Lung microvascular endothelial cell (primary cell): Measurements from ENCODE around the gene CST4. TPM values are rescaled to one million over a fixed set of nuclear protein-coding genes. Genes with fewer than 3 reads are reported as not detected.
"Not testable (repeated sequence)": the region's sequence is repeated elsewhere in the genome, so short reads cannot be mapped to it uniquely, and the experiment has no call there.

Experiments used
- DNase-seq, 2 donors: peaks; one replicate each; pipeline versions ENCODE4 v3.0.0 to v3.0.0-alpha.2; 2010; ENCODE audit warnings: low read depth in 2 of 2
- total RNA-seq: library from RNA; depleted of rRNA; stranded (reverse); fragments of >200 nt; gene quantifications from 2 replicates; pipeline ENCODE4 v1.2.1, GENCODE V29; 2014

CST4 gene, protein sequence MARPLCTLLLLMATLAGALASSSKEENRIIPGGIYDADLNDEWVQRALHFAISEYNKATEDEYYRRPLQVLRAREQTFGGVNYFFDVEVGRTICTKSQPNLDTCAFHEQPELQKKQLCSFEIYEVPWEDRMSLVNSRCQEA
- total RNA-seq, result not detected in 2 replicates

DNA sequence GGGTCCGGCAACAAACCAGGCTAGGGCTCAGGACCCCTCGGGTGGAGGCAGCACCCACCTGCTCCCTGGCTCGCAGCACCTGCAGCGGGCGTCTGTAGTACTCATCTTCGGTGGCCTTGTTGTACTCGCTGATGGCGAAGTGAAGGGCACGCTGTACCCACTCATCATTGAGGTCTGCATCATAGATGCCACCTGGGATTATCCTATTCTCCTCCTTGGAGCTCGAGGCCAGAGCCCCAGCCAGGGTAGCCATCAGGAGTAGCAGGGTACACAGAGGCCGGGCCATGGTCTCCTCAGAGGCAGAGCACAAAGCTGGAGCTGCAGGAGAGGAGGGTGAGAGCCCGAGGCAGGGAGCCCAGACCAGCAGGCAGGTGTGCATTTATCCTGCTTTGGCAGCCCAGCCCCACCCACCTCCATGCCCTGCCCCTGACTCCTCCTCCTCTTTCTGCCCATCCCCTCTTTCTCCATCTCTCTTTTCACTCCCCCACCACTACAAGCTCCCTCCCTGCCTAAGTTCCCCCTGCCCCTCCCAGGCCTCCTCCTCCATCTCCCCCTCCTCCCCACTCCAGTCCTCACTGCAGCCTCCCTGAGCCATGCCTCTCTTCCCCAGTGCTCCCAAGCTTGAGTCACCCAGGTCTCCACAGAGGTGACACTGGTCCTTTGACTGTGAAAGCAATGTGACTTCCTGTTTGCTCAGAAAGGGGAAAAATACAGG, at the start of gene CST4:
Gene CST4 (minus strand): TSS at position 355 of the 715 bp plus-strand sequence. CDS start 69 bp downstream, at position 286.
- DNase-seq, result not testable (repeated sequence)

DNA sequence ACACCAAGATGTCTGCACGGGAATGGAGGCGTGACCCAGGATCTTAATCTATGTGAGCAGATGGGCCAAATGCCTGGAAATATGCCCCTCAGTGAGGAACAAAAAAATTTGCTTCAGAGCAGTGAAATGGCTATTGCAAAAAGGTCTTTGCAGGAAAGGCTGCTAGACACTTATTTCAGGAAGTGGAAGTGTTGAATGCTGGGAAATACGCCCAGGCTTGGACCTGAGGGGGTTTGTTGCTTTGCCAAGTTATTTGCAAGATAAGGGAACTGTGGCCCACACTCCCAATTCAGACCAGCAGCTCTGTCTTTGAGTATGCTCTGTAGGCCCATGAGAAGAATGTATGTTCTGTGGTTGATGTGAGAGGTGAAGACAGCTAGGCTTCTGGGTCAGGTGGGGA, 46.6 kb upstream of the CST4 start:
- not testable (repeated sequence) for DNase-seq

DNA sequence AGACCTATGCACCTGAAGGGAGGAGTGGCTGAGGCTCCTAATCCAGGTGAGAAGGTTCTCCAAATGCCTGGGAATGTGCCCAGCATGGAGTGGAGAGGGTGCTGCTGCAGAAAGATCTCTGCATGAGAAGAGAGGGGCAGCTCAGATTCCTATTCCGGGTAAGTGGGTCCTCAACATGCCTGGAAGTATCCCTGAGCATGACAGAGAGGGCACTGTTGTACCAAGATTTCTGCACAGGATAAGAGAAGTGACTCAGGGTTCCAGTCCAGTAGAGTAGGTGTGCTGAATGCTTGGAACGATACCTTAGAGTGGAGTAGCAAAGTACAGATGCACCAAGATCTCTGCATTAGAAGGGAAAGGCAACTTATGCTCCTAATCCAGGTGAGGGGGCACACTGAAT, 46.1 kb upstream of the CST4 start:
- DNase-seq, result not testable (repeated sequence)

DNA sequence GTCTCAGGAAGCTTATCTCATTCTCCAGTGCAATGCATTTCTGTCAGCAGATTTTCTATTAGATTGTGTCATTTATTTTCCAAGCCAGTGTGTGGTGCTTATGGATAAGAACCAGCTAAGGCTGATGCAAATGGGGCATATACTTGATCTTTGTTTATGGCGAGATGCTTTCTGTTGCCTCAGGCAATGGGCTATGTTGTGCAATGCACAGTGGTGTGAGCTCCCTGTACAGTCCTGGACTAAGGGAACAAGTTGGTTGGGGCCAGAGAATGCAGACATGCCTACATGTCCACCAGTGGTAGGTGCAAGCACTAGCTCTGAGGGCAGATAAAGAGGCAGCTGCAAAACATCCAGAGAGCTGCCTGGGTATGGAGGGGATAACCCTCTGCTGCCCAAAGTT, 45.6 kb upstream of the CST4 start:
- not testable (repeated sequence) for DNase-seq

DNA sequence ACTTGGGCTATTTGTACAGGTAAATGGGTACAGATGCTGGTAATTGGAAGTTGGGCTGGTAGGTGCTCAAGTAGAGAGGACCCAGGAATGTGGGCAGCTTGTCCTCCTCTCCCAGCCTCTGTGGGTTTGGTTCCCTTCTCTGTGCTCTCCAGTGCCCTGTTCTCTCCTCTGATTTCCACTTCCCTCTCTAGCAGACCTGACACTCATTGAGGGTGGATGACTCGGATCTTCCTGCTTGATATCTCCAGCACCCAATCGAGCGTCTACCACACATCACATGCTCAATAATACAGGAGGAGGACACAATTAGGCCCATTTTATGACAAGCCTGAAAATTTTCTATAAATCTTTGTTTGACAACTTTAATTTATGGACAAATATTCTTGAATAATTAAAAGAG, 38.2 kb upstream of the CST4 start:
- DNase-seq, result peak in 1 of 2 donors; percentile 29

DNA sequence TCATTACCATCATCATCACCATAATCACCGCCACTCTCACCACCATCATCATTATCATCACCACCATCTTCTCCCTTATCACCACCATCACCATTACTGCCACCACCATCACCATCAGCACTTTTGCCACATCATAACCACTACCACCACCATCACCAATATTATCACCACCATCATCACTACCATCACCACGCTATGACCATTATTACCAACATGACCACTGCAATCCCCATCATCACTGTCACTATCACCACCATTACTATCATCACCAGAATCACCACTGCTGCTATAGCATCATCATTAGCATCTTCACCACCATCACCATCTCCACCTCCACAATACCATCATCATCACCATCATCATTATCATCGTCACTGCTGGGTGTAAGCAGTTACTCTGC, 36.3 kb upstream of the CST4 start:
- no peak for DNase-seq

DNA sequence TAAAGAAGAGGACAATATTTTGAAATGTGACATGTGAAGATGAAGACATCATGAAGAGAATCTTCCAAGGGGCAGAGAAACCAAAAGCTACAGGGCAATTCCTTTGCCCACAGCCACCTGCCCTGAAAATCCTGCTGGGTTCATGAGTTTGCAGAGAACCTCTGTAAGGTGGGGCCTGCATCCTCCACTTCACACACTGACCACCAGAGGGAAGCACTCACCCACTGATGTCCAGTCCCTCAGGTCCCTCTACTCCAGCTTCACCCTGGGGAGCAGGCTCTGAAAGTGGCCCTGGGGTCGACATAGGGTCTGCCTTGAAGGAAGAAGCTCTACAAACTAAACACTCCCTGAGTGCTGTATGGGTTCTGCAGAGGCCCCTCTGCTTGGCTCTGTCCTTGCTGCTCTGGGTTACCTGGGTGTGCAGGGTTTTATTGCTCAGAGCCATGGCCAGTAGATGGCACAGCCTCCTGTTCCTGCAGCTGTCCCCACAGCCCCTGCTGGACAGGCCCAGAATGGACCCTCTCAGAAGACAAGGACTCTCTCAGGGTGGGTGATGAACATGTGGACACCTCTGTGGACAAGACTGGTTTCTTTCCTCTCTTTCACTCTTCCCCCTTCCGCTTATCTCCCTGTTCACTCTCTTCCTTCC, 34.9 kb upstream of the CST4 start:
- DNase-seq, result peak; percentile 29 to 56

DNA sequence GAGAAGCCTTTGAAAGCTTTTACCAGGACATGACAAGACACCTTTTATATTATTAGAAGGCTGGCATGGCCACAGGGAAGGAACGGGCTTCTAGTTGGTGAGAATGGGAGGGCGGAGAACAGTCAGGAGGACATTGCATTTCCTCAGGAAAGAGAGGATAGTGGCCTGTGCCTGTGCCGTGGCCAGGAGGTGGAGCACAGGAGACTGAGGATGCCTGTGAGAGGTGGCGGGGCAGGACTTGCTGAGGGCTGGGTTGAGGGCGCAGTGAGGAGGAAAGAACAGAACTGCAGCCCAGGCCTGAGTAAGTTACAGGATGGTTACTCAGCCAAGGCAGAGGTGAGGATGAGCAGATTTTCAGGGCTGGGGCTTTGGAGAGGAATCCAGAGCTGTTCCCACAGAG, 34.0 kb upstream of the CST4 start:
- DNase-seq, result not testable (repeated sequence)

DNA sequence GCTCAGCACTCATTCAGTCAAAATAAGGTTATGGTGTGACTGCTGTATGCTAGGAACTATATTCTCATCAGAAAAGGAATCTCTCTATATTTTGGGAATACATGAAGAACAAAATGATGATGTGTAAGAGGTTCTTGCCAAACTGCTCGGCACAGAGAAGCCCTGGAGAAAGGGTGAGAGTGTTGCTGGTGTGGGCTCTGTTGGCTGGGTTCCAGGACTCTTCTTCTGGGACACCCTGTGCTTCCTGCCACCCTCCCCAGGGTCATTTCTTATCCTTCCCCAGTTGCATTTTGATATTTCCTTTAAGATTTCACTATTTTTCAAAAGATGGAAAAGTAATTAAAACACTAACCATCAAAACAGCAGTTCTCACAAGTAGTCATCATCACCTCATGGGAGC, 33.1 kb upstream of the CST4 start:
- DNase-seq, result no peak

DNA sequence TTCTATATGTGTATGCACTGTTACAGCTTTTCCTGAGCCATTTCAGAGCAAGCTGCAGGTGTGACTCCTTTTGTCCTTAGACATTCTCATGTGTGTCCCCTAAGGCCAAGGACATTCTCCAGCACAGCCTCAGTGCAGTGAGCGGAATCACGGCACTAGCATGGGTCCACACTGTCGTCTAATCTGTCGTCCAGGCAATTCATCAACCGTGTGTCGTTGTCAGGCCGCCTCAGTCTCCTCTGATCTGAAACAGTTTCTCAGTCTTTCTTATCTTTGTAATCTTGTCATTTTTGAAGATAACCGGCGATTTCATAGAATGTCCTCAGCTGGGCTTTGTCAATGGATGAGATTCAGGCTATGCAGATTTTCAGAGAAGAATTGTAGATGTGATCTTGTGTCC, 30.5 kb upstream of the CST4 start:
- DNase-seq, result not testable (repeated sequence)

DNA sequence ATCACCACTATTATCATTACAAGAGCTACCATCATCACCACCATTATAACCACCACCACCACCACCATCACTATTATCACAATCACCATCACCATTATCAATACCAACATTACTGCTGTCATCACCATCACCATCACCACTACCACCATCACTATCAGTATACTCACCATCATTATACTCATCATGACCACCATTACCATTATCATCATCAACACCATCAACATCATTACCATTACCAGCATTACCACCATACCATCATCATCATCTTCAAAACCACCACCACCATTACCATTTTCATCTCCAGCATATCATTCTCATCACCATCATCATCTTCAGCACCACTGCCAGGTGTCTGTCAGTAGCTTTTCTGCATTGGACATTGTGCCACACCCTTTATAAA, 22.9 kb upstream of the CST4 start:
- DNase-seq, result not testable (repeated sequence)

DNA sequence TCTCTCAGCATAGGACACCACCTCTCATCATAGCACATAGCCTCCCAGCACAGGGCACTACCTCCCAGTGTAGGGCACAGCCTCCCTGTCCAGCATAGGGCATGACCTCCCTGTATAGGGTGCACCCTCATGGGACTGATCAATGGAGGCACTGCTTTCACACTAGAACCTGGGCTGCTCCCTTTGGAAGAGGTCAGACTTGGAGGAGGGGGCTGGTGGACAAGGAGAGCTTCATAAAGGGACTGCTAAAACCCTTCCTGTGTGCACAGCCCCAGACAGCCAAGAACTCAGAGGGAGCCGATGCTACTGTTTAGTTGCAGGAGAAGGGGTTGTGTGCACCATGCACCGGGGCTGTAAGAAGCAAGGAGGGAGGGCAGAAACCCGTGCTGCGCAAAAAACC, 21.9 kb upstream of the CST4 start:
- DNase-seq, result no peak

DNA sequence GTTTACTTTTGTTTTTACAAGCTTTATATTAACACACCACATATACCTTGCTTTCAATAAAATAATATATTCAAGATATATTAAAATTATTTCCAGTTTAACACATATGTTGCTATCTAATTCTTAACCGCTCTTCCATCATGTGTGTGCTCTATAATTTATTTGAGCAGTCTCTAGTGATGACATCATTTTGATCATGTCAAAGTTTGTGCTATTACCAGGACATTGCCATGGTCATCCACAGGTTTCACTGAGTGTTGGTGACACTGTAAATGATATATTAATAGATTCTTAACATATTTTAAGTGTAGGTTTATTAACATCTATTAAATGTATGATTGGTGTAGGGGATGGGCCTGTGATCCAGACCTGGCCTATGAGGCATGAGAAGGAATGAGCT, 17.1 kb upstream of the CST4 start:
- no peak for DNase-seq

DNA sequence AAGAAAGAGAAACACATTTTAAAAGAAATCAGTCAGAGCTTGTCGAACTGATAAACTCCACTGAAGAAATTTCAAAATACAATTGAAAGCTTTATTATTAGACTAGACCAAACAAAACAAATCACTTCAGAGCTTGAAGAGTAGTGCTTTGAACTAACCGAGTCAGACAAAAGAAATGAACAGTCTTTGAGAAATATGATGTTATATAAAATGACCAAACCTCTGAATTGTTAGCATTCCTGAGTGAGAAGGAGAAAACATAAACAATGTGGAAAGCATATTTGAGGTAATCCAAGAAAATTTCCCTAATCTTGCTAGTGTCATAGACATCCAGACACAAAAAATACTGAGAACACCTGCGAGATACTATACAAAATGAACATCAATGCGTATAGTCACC, 13.2 kb upstream of the CST4 start:
- DNase-seq, result no peak

DNA sequence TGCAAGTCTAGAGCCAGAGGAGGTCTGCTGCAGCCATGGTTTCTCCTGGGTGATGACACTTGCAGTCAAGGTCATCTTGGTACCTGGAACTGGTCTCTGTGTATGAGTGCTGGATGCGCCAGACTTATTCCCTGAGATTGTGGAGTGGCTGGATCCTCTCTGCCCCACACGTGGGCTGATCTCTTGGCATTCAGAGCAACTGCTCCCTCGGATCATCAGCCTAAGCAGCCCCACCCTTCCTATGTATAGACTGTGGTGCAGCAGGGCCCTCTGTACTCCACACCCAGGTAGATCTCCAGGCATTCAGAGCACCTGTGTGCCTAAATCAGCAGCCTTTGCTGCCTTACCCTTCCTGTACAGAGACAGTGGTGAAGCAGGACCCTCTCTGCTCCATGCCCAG, 12.1 kb upstream of the CST4 start:
- no peak for DNase-seq

DNA sequence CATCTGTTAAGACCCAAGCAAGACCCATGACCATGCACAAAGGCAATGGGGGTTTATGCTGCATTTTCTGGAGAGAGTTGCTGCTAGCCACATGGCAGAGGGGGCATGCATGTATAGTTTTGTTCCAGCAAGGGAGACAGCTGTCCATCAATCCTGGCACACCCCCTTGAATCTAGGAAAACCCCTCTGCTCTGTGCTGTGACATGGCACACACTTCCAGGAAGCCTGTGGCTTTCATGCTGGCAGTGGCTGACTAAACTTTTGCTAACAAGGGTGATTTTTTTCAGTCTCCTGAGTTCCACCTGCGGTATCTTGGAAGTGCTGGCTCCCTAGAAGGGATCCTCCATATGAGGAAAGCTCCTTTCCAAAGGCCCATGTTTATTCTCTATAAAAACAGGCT, 9.1 kb upstream of the CST4 start:
- no peak for DNase-seq

DNA sequence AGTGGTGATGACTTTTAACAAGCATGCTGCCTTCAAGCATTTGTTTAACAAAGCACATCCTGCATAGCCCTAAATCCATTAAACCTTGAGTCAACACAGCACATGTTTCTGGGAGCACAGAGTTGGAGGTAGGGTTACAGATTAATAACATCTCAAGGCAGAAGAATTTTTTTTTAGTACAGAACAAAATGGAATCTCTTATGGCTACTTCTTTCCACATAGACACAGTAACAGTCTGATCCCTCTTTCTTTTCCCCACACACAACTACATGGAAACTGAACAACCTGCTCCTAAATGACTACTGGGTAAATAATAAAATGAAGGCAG, 6.2 kb upstream of the CST4 start:
- DNase-seq, result not testable (repeated sequence)

DNA sequence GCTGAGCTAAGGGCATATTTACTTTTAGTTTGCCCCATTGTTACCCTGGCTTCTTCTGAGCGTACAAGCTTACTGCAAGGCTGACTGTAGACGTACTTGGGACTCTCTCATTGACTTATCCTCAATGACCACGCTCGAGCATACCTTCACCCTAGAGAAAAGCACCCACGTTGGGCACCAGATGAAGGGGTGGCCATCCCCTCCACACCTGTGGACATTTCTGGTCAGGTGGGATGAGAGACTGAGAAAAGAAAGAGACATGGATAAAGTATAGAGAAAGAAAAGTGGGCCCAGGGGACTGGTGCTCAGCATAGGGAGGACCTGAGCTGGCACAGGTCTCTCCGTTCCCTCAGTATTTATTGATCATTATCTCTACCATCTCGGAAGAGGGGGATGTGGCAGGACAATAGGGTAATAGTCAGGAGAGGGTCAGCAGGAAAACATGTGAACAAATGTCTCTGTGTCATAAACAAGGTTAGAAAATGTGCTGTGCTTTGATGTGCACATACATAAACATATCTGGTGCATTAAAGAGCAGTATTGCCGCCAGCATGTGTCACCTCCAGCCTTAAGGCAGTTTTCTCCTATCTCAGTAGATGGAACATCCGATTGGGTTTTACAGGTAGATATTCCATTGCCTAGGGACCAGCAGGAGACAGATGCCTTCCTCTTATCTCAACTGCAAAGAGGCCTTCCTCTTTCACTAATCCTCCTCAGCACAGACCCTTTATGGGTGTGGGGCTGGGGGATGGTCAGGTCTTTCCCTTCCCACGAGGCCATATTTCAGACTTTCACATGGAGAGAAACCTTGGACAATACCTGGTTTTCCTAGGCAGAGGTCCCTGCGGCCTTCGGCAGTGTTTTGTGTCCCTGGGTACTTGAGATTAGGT, 5.6 kb upstream of the CST4 start:
- DNase-seq, result not testable (repeated sequence)

DNA sequence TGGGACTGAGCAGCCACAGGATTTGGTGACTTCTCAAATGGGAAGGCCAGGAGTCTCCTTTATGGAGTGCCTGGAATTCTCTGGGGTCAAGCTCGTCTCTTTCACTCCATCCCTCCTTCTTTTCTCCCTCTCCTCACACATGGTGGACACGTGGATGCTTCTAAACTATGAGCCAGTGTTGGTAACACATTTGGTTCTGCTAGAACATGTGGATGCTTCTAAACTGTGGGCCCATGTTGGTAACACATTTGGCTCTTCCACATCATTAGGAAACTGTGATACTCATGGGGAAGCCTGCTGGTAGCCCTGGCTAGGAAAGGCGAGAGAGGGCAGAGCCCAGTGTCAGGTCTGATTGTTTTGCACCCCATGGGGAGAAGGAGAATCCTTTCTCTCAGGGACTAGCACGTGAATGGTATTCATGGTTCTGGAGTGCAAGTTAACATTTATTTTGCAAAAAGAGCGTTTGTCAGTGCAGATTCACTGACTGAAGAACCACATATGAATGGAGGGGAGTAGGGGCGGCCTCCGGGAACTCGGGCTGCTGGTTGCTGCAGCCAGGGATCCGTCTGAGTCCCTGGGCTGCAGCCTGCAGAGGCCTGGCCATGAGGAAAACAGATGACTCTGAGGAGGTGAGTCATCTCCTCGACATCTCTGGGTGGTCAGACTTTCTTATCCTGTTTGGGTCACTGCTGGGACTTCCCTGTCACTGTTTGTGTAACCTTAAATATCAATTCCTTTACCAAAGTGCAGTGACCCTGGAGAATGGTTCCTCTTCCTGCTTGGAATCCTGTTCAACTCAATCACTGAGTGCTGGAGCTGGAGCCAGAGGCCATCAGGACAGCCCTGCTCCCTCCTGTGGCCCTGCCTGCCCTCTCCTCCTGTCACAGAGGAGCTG, 4.1 kb upstream of the CST4 start:
- DNase-seq, result peak in 1 of 2 donors; percentile 73

DNA sequence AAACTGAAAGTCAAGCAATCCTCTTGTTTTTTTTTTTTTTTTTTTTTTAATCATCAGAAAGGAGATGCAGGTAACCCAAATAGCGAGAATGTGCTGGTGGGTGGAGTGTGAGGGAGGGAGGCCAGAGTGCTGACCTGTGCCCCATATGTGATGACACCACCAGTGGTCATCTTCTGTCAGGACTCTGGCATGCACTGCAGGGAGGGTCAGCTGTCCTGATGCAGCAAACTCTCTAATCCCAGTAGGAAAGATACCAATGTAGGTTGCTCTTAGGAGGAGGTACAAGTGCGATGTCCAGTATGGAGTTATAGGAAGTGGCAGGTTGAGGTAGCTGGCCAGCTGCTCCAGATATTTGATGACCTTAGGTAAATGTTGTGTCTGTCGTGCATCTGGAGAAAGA, 2.8 kb upstream of the CST4 start:
- no peak for DNase-seq

DNA sequence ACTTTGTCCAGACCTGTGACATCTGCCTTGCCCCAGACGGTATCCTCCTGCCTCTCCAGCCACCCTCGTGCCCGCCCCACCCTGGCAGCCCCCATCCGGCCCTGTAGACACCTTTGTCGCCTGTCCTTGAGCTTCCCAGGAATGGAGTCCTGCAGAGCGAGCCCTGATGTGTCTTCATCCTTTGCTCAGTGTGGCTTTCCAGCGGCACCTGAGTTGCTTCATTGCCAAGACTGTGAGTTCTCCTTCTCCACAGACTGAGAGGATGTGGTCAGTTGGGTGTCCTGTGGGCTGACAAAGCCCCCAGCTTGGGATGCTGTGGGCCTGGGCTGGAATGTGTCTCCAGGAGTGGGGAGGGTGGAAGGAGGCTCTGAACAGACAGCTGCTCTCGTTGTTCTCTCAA, 1.7 kb upstream of the CST4 start:
- no peak for DNase-seq
